IMR-90 (cell line): ENCODE data around the gene SPAG9. TPM values are rescaled to one million over a fixed set of nuclear protein-coding genes. Genes with fewer than 3 reads are reported as not detected.

ENCODE experiments used
- ATAC-seq: fragments of 200-7000 bp; cut with Tn5 transposase; 2 replicates; pipeline ENCODE4 v1.9.1; 2020; ENCODE audit warnings: low read depth, mild to moderate bottlenecking, moderate library complexity
- BruUV-seq: library from RNA; stranded (reverse); fragments of 400-500 nt; replicated peaks from 2 replicates; lab custom pipeline; 2021; lab: Mats Ljungman, UMichigan
- CTCF ChIA-PET: fragments of 300-600 bp; formaldehyde crosslinking; extraction: SDS; loops from one replicate; lab custom pipeline; 2021; ENCODE audit warnings: antibody characterized with exemption; lab: Yijun Ruan, JAX
- POLR2A ChIA-PET: fragments of 300-600 bp; sonication (Branson Sonifier 250); formaldehyde crosslinking; loops from one replicate; lab custom pipeline; 2022; ENCODE audit warnings: antibody characterized with exemption; ENCODE audit not compliant: unreplicated experiment; lab: Charles Lee
- DNase-seq: peaks from one replicate; pipeline ENCODE4 v3.0.0; 2013
- H2AFZ ChIP-seq: replicated peaks from 2 replicates; pipeline ENCODE3; 2013; ENCODE audit warnings: low read length, mild to moderate bottlenecking; ENCODE audit not compliant: poor library complexity
- H2AK5ac ChIP-seq: 2 replicates; pipeline ENCODE4 v1.6.1; 2013; ENCODE audit warnings: low read depth, low read length, inconsistent platforms
- H2AK9ac ChIP-seq: replicated peaks from 2 replicates; pipeline ENCODE3; 2013; ENCODE audit warnings: mild to moderate bottlenecking, low read depth, low read length, moderate library complexity; ENCODE audit not compliant: poor library complexity
- H2BK120ac ChIP-seq: 2 replicates; pipeline ENCODE4 v1.6.1; 2013; ENCODE audit warnings: low read depth, low read length, inconsistent platforms
- H2BK15ac ChIP-seq: 3 replicates; pipeline ENCODE4 v1.6.1; 2013; ENCODE audit warnings: low read depth, low read length, inconsistent platforms
- H2BK20ac ChIP-seq: 2 replicates; pipeline ENCODE4 v1.6.1; 2013; ENCODE audit warnings: low read depth, mild to moderate bottlenecking, inconsistent platforms, low read length, moderate library complexity
- H2BK5ac ChIP-seq: 2 replicates; pipeline ENCODE4 v1.6.1; 2013; ENCODE audit warnings: mild to moderate bottlenecking, low read depth, low read length, inconsistent platforms; ENCODE audit not compliant: poor library complexity, severe bottlenecking
- H3K14ac ChIP-seq: replicated peaks from 2 replicates; pipeline ENCODE4 v1.6.1; 2013; ENCODE audit warnings: low read depth, low read length, inconsistent platforms
- H3K18ac ChIP-seq: 2 replicates; pipeline ENCODE4 v1.6.1; 2013; ENCODE audit warnings: low read depth, low read length, control low read depth
- H3K23ac ChIP-seq: 2 replicates; pipeline ENCODE4 v1.6.1; 2013; ENCODE audit warnings: low read depth, low read length, inconsistent platforms
- H3K27ac ChIP-seq: 2 replicates; pipeline ENCODE4 v1.5.1; 2013; ENCODE audit warnings: mild to moderate bottlenecking, control low read depth, low read length; ENCODE audit not compliant: insufficient read depth
- H3K27me3 ChIP-seq: 2 replicates; pipeline ENCODE4 v1.6.1; 2013; ENCODE audit warnings: low read length; ENCODE audit not compliant: control insufficient read depth, insufficient read depth
- H3K36me3 ChIP-seq: 2 replicates; pipeline ENCODE4 v1.6.1; 2013; ENCODE audit warnings: low read length, mixed read lengths; ENCODE audit not compliant: control insufficient read depth, insufficient read depth
- H3K4ac ChIP-seq: 2 replicates; pipeline ENCODE4 v1.6.1; 2013; ENCODE audit warnings: low read depth, low read length, inconsistent platforms
- H3K4me1 ChIP-seq: 2 replicates; pipeline ENCODE4 v1.6.1; 2013; ENCODE audit warnings: low read length, mixed read lengths; ENCODE audit not compliant: control insufficient read depth, insufficient read depth
- H3K4me2 ChIP-seq: 2 replicates; pipeline ENCODE4 v1.6.1; 2013; ENCODE audit warnings: low read depth, mild to moderate bottlenecking, control low read depth, low read length, moderate library complexity
- H3K4me3 ChIP-seq: 2 replicates; pipeline ENCODE4 v1.5.1; 2013; ENCODE audit warnings: low read depth, mild to moderate bottlenecking, control low read depth, low read length, moderate library complexity; ENCODE audit not compliant: insufficient read depth
- H3K56ac ChIP-seq: 2 replicates; pipeline ENCODE4 v1.6.1; 2013; ENCODE audit warnings: low read length, inconsistent platforms; ENCODE audit not compliant: insufficient read depth; ENCODE audit errors: extremely low read depth
- H3K79me1 ChIP-seq, 2 experiments: 2 replicates each; pipeline ENCODE4 v1.6.1; 2013; ENCODE audit warnings: low read length in 2 of 2, inconsistent platforms in 1 of 2, low read depth in 1 of 2
- H3K9ac ChIP-seq: 2 replicates; pipeline ENCODE4 v1.6.1; 2013; ENCODE audit warnings: low read depth, low read length, control low read depth
- H3K9me1 ChIP-seq: 2 replicates; pipeline ENCODE4 v1.6.1; 2013; ENCODE audit warnings: low read length, inconsistent platforms; ENCODE audit not compliant: insufficient read depth
- H3K9me3 ChIP-seq: 2 replicates; pipeline ENCODE4 v1.6.1; 2013; ENCODE audit warnings: low read length; ENCODE audit not compliant: control insufficient read depth, insufficient read depth
- H4K20me1 ChIP-seq: 2 replicates; pipeline ENCODE4 v1.6.1; 2013; ENCODE audit warnings: low read length, inconsistent platforms; ENCODE audit not compliant: insufficient read depth
- H4K5ac ChIP-seq: 2 replicates; pipeline ENCODE4 v1.6.1; 2013; ENCODE audit warnings: mild to moderate bottlenecking, low read depth, low read length, control low read depth
- H4K8ac ChIP-seq, 2 experiments: 2 replicates each; pipeline ENCODE4 v1.6.1; 2013; ENCODE audit warnings: low read depth in 2 of 2, low read length in 2 of 2, control low read depth in 1 of 2, inconsistent platforms in 1 of 2
- H4K91ac ChIP-seq: 2 replicates; pipeline ENCODE4 v1.6.1; 2013; ENCODE audit warnings: low read depth, low read length, inconsistent platforms; ENCODE audit not compliant: insufficient read depth
- BHLHE40 ChIP-seq: fragments of 150-350 bp; IDR thresholded peaks from 2 replicates; pipeline ENCODE4 v1.6.1; 2016; ENCODE audit warnings: mild to moderate bottlenecking, low read depth, low read length
- CEBPB ChIP-seq: IDR thresholded peaks from 2 replicates; pipeline ENCODE4 v1.6.1; 2012; ENCODE audit warnings: low read depth, low read length, improper control_type of control experiment
- CHD1 ChIP-seq: IDR thresholded peaks from 2 replicates; pipeline ENCODE4 v1.6.1; 2012; ENCODE audit warnings: low read depth, low read length, improper control_type of control experiment
- FOS ChIP-seq: fragments of 150-350 bp; IDR thresholded peaks from 2 replicates; pipeline ENCODE4 v1.6.1; 2016; ENCODE audit warnings: low read depth, low read length
- POLR2A ChIP-seq: IDR thresholded peaks from 2 replicates; pipeline ENCODE4 v1.6.1; 2012; ENCODE audit warnings: mild to moderate bottlenecking, low read depth, low read length
- RFX5 ChIP-seq: IDR thresholded peaks from 2 replicates; pipeline ENCODE4 v1.8.0; 2012; ENCODE audit warnings: low read depth, mild to moderate bottlenecking, low read length, moderate library complexity
- SMC3 ChIP-seq: fragments of 150-350 bp; IDR thresholded peaks from 2 replicates; pipeline ENCODE4 v1.6.1; 2016; ENCODE audit warnings: low read depth, mild to moderate bottlenecking, antibody characterized with exemption, low read length, moderate library complexity
- WGBS, 2 experiments: methylation state at CpG; one replicate each; pipeline versions ENCODE4 v1.1.5 to v1.1.7; 2013; ENCODE audit warnings: missing lambda C conversion rate in 2 of 2; ENCODE audit not compliant: insufficient read length in 1 of 2; ENCODE audit errors: extremely low coverage in 2 of 2; 5-methylcytosine and 5-hydroxymethylcytosine counted together
- dilution Hi-C: fragments of 300-500 bp; cut with HindIII; formaldehyde crosslinking; loops from one replicate; pipeline ENCODE4 v1.14.3; 2018; ENCODE audit warnings: low sequenced_read_pairs; ENCODE audit not compliant: unreplicated experiment
- in situ Hi-C: fragments of 300-500 bp; cut with MboI; formaldehyde crosslinking; loops from 3 replicates; pipeline ENCODE4 v1.14.3; 2019; ENCODE audit warnings: low sequenced_read_pairs, inconsistent platforms, mixed read lengths
- intact Hi-C: fragments of 100-400 bp; cut with micrococcal nuclease; formaldehyde crosslinking; loops from 2 replicates; pipeline ENCODE4 v1.10.0; 2022
- polyA plus RNA-seq, 3 experiments: library from polyadenylated mRNA; depleted of rRNA; stranded (reverse); fragments of >200 nt; gene quantifications; 2 replicates each; pipeline ENCODE4 v1.2.3, GENCODE V29; 2012; ENCODE audit warnings: low replicate concordance in 1 of 3
- total RNA-seq: library from RNA; depleted of rRNA; stranded (reverse); fragments of >200 nt; gene quantifications from 2 replicates; pipeline ENCODE4 v1.2.3, GENCODE V29; 2012

The SPAG9 gene
- total and polyA plus RNA-seq, 2 of the 4 experiments (the other 2 are of a cell fraction), result 26.7 to 75.5 TPM

DNA sequence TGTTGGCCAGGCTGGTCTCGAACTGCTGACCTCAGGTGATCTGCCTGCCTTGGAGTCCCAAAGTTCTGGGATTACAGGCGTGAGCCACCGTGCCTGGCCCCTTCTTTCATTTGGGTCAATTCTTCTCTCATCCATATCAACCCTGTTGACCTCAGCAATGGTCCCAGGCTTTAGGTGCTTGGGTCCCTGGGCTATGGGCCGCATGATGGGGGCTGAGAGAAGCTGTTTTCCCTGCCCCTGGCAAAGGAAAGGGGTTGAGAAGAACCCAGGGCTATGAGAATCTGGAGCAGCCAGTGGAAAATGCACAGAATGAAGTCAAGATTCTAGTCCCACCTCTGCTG, 164.3 kb downstream of the SPAG9 start:
- Histone ChIP-seq H3K4me1 (peaks cover 21% of the 10 kb centered on the region), H3K27me3 (no peaks in the 10 kb centered on the region), H3K36me3 (peaks cover 4% of the 10 kb centered on the region; the same call in 1 of the 2 replicates), H3K4me3 (no peak overlapping the region), H3K9me1 (peaks cover 20% of the 10 kb centered on the region), H3K18ac (no peak overlapping the region), H3K4ac (peak overlapping the region; percentile 48; the same call in 1 of the 2 replicates), H3K56ac (no peak overlapping the region), H4K20me1 (no peaks in the 10 kb centered on the region), H3K9ac (no peak overlapping the region), H2AFZ (peak overlapping the region; percentile 36), H2BK15ac (no peak overlapping the region), H2AK9ac (no peak overlapping the region), H2AK5ac (no peak overlapping the region), H3K79me1 (peaks cover 0 to 14% of the 10 kb centered on the region in 2 experiments; a peak in 3 of 4 replicates), H3K14ac (no peak overlapping the region), H3K4me2 (no peak overlapping the region), H4K8ac (no peak overlapping the region), H4K91ac (no peak overlapping the region), H2BK20ac (no peak overlapping the region), H2BK120ac (0 out of 2 replicates have a peak overlapping the region, but pooled peaks have one; percentile 72), H2BK5ac (no peak overlapping the region), H3K27ac (no peak overlapping the region), H3K23ac (no peak overlapping the region), H4K5ac (no peak overlapping the region), H3K9me3 (no peaks in the 10 kb centered on the region)
- in situ Hi-C loops (loop anchor here (5.0 to 10.0 kb wide), 3 partner anchors 94 to 412 kb away; partner anchors contain the start of gene SPATA20), dilution Hi-C loops (no loop called here), intact Hi-C loops (loop anchor here (1.0 to 10.0 kb wide), 2 partner anchors 173 to 412 kb away; partner anchors contain the start of gene SPATA20)
- BruUV-seq, result no TSS peak
- no peak for TF ChIP-seq CHD1
- no peak for TF ChIP-seq RFX5
- no peak for TF ChIP-seq POLR2A
- no peak for TF ChIP-seq CEBPB
- TF ChIP-seq SMC3, result no peak
- TF ChIP-seq BHLHE40, result no peak
- no peak for TF ChIP-seq FOS
- DNase-seq, result no peak
- no peak for ATAC-seq
- ChIA-PET POLR2A (interaction anchor here (1.5 kb wide), 1 partner anchor 90 kb away, joined by 13 read pairs; the partner anchor contains the start of gene TOB1), CTCF (interaction anchor here (0.6 to 1.4 kb wide), 4 partner anchors 19 to 240 kb away, joined by 3 to 8 read pairs (median 4); no protein-coding TSS in a partner anchor)
- 80% methylated on average over 2 of the region's 4 CpGs; no CpG with 5 or more reads in 1 of the 2 experiments for WGBS, 2 experiments
